Neuronal stem cell (in vitro differentiated cells): ENCODE measurements around the gene ITPR2.
A peak's percentile ranks its signal among the peaks of the same experiment; 100 is the strongest.

Experiments used
- DNase-seq: peaks from one replicate; pipeline ENCODE4 v3.0.0-alpha.2; 2013; ENCODE audit warnings: low spot score
- H2AFZ ChIP-seq: one replicate; pipeline ENCODE4 v1.6.1; 2013; ENCODE audit warnings: mild to moderate bottlenecking, low read length, inconsistent platforms
- H2AK5ac ChIP-seq: 2 replicates; pipeline ENCODE4 v1.6.1; 2013; ENCODE audit warnings: low read depth, mild to moderate bottlenecking, inconsistent platforms, low read length, moderate library complexity, mixed read lengths
- H2BK120ac ChIP-seq: 2 replicates; pipeline ENCODE4 v1.6.1; 2013; ENCODE audit warnings: low read depth, mild to moderate bottlenecking, inconsistent platforms, low read length, moderate library complexity, mixed read lengths
- H2BK12ac ChIP-seq: one replicate; pipeline ENCODE4 v1.6.1; 2013; ENCODE audit warnings: low read length, inconsistent platforms
- H2BK15ac ChIP-seq: 2 replicates; pipeline ENCODE4 v1.6.1; 2013; ENCODE audit warnings: mild to moderate bottlenecking, low read length, inconsistent platforms, mixed read lengths
- H2BK5ac ChIP-seq: one replicate; pipeline ENCODE4 v1.6.1; 2013; ENCODE audit warnings: inconsistent platforms, mild to moderate bottlenecking, low read length, moderate library complexity
- H3K14ac ChIP-seq: one replicate; pipeline ENCODE4 v1.6.1; 2013; ENCODE audit warnings: low read length, inconsistent platforms
- H3K18ac ChIP-seq: 2 replicates; pipeline ENCODE4 v1.6.1; 2013; ENCODE audit warnings: low read length, inconsistent platforms
- H3K23ac ChIP-seq: 2 replicates; pipeline ENCODE4 v1.6.1; 2013; ENCODE audit warnings: low read depth, mild to moderate bottlenecking, mixed read lengths, low read length, inconsistent platforms; ENCODE audit not compliant: poor library complexity
- H3K27ac ChIP-seq: replicated peaks from 3 replicates; pipeline ENCODE4 v1.5.1; 2013; ENCODE audit warnings: low read length, inconsistent platforms
- H3K27me3 ChIP-seq, 3 experiments: 2 replicates each; pipeline ENCODE4 v1.6.1; 2013; ENCODE audit warnings: low read length in 3 of 3, mild to moderate bottlenecking in 2 of 3, inconsistent platforms in 1 of 3, low read depth in 1 of 3, mixed read lengths in 1 of 3, moderate library complexity in 1 of 3; ENCODE audit not compliant: control insufficient read depth in 3 of 3, insufficient read depth in 3 of 3
- H3K36me3 ChIP-seq, 2 donors: replicated peaks in 1 of 2; 2 replicates each; pipeline ENCODE4 v1.6.1; 2013; ENCODE audit warnings: low read length in 2 of 2; ENCODE audit not compliant: control insufficient read depth in 2 of 2, insufficient read depth in 2 of 2
- H3K4ac ChIP-seq: 2 replicates; pipeline ENCODE4 v1.6.1; 2013; ENCODE audit warnings: inconsistent platforms, mild to moderate bottlenecking, low read length, moderate library complexity
- H3K4me1 ChIP-seq, 2 donors: 1 replicate in 1 of 2; 2 replicates in 1 of 2; pipeline ENCODE4 v1.6.1; 2013; ENCODE audit warnings: low read length in 2 of 2, low read depth in 1 of 2; ENCODE audit not compliant: control insufficient read depth in 2 of 2, insufficient read depth in 1 of 2
- H3K4me2 ChIP-seq: one replicate; pipeline ENCODE4 v1.6.1; 2013; ENCODE audit warnings: mild to moderate bottlenecking, low read length, inconsistent platforms; ENCODE audit not compliant: insufficient read depth, poor library complexity, severe bottlenecking
- H3K4me3 ChIP-seq, 2 donors: 2 replicates each; pipeline ENCODE4 v1.5.1; 2013; ENCODE audit warnings: low read length in 2 of 2, mild to moderate bottlenecking in 2 of 2, inconsistent platforms in 1 of 2, moderate library complexity in 1 of 2
- H3K79me1 ChIP-seq: one replicate; pipeline ENCODE4 v1.6.1; 2013; ENCODE audit warnings: low read depth, mild to moderate bottlenecking, inconsistent platforms, low read length, moderate library complexity
- H3K9ac ChIP-seq: one replicate; pipeline ENCODE4 v1.6.1; 2013; ENCODE audit warnings: mild to moderate bottlenecking, low read depth, low read length, inconsistent platforms; ENCODE audit not compliant: poor library complexity
- H3K9me3 ChIP-seq, 2 donors: replicated peaks in 1 of 2; 2 replicates each; pipeline versions ENCODE3 to v1.6.1; 2013; ENCODE audit warnings: low read length in 2 of 2, mild to moderate bottlenecking in 2 of 2, inconsistent platforms in 1 of 2, low read depth in 1 of 2, mixed read lengths in 1 of 2, moderate library complexity in 1 of 2; ENCODE audit not compliant: control insufficient read depth in 2 of 2, insufficient read depth in 1 of 2
- H4K8ac ChIP-seq: one replicate; pipeline ENCODE4 v1.6.1; 2013; ENCODE audit warnings: low read depth, mild to moderate bottlenecking, inconsistent platforms, low read length, moderate library complexity
- H4K91ac ChIP-seq: one replicate; pipeline ENCODE4 v1.6.1; 2013; ENCODE audit warnings: low read length, low read depth, mild to moderate bottlenecking, inconsistent platforms; ENCODE audit not compliant: poor library complexity
- WGBS, 2 donors: extraction: QIAGEN DNeasy Blood & Tissue Kit; methylation state at CpG; one replicate each; pipeline ENCODE4 v1.1.7; 2013; ENCODE audit warnings: missing lambda C conversion rate in 2 of 2, mixed read lengths in 1 of 2; ENCODE audit not compliant: insufficient read length in 2 of 2, insufficient replicate concordance in 1 of 2; ENCODE audit errors: extremely low coverage in 2 of 2; 5-methylcytosine and 5-hydroxymethylcytosine counted together

The ITPR2 gene

GRCh38 chr12:26341491-26341890, 491.5 kb downstream of the ITPR2 start:
- Histone ChIP-seq H3K23ac (no peak overlapping the region), H3K4me3 (no peak overlapping the region), H3K36me3 (no peaks in the 10 kb centered on the region), H3K14ac (no peak overlapping the region), H3K9me3 (no peaks in the 10 kb centered on the region), H3K27ac (no peak overlapping the region), H3K4me1 (peaks cover 5 to 39% of the 10 kb centered on the region in 2 donors), H2BK120ac (no peak overlapping the region), H4K8ac (no peak overlapping the region), H3K18ac (no peak overlapping the region), H2BK5ac (no peak overlapping the region), H3K4me2 (no peak overlapping the region), H2AFZ (peak overlapping the region; percentile 55), H3K9ac (no peak overlapping the region), H4K91ac (no peak overlapping the region), H3K79me1 (no peaks in the 10 kb centered on the region), H3K4ac (no peak overlapping the region), H2BK12ac (no peak overlapping the region), H3K27me3 (no peaks in the 10 kb centered on the region), H2BK15ac (no peak overlapping the region), H2AK5ac (no peak overlapping the region)
- DNase-seq, result no peak

DNA sequence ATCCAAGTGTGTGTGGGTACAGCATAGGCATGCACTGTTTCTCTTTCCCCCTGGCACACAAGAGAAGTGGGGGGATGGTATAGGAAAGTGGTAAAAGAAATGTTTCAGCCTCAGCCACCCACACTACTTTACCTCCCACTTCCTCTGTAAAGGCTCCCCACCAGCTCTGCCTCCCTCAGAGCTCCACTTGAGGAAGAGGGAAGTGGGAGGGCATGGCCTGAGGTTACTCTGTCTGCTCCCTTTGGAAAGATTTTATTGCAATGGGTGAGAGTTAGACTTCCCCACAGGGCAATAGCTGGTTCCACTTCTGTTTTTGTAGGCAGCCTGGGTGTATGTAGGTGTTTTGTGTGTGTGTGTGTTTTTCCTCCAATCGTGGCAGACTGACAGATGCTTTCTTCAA, 492.3 kb downstream of the ITPR2 start:
- Histone ChIP-seq H2BK120ac (no peak overlapping the region), H3K4me1 (peaks cover 5 to 39% of the 10 kb centered on the region in 2 donors), H2BK15ac (no peak overlapping the region), H3K9me3 (no peaks in the 10 kb centered on the region), H2AFZ (peak overlapping the region; percentile 91), H3K4ac (no peak overlapping the region), H2BK12ac (no peak overlapping the region), H3K18ac (no peak overlapping the region), H2AK5ac (no peak overlapping the region), H3K27me3 (no peaks in the 10 kb centered on the region), H3K4me2 (no peak overlapping the region), H3K4me3 (no peak overlapping the region), H3K9ac (no peak overlapping the region), H3K27ac (no peak overlapping the region), H4K91ac (no peak overlapping the region), H3K23ac (no peak overlapping the region), H3K36me3 (no peaks in the 10 kb centered on the region), H3K14ac (no peak overlapping the region), H2BK5ac (no peak overlapping the region), H4K8ac (no peak overlapping the region), H3K79me1 (no peaks in the 10 kb centered on the region)
- no peak for DNase-seq
- no CpG with 5 or more reads among the region's 1 CpG for WGBS, 2 donors

DNA sequence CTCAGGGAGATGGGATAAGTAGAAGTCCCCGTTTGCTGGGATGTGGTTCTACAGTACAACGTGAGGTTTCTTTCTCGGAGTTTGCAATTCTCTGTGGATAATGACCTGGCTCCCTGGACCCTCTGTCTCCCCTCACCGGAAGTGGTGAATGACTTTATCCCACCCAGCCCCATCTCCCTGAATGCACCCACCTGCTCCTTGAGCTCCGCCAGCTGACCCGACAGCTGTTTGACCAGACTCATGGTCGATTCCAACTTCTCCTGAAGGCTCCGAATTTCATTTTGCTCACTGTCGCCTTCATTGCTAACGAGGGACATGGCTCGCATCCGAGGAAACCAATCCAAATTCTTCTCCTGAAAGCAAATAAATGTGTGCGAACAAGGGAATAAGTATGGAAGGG, 493.0 kb downstream of the ITPR2 start:
- Histone ChIP-seq H3K4me1 (peaks cover 5 to 39% of the 10 kb centered on the region in 2 donors), H2BK12ac (no peak overlapping the region), H3K79me1 (no peaks in the 10 kb centered on the region), H2BK15ac (no peak overlapping the region), H3K4me2 (no peak overlapping the region), H3K27me3 (no peaks in the 10 kb centered on the region), H3K14ac (no peak overlapping the region), H2AK5ac (no peak overlapping the region), H3K36me3 (no peaks in the 10 kb centered on the region), H3K4ac (no peak overlapping the region), H3K4me3 (no peak overlapping the region), H3K27ac (no peak overlapping the region), H3K18ac (no peak overlapping the region), H2BK5ac (no peak overlapping the region), H3K9me3 (no peaks in the 10 kb centered on the region), H4K8ac (no peak overlapping the region), H2BK120ac (no peak overlapping the region), H3K23ac (no peak overlapping the region), H4K91ac (no peak overlapping the region), H2AFZ (peak overlapping the region; percentile 91), H3K9ac (no peak overlapping the region)
- WGBS, 2 donors, result no CpG with 5 or more reads among the region's 13 CpGs
- no peak for DNase-seq

DNA sequence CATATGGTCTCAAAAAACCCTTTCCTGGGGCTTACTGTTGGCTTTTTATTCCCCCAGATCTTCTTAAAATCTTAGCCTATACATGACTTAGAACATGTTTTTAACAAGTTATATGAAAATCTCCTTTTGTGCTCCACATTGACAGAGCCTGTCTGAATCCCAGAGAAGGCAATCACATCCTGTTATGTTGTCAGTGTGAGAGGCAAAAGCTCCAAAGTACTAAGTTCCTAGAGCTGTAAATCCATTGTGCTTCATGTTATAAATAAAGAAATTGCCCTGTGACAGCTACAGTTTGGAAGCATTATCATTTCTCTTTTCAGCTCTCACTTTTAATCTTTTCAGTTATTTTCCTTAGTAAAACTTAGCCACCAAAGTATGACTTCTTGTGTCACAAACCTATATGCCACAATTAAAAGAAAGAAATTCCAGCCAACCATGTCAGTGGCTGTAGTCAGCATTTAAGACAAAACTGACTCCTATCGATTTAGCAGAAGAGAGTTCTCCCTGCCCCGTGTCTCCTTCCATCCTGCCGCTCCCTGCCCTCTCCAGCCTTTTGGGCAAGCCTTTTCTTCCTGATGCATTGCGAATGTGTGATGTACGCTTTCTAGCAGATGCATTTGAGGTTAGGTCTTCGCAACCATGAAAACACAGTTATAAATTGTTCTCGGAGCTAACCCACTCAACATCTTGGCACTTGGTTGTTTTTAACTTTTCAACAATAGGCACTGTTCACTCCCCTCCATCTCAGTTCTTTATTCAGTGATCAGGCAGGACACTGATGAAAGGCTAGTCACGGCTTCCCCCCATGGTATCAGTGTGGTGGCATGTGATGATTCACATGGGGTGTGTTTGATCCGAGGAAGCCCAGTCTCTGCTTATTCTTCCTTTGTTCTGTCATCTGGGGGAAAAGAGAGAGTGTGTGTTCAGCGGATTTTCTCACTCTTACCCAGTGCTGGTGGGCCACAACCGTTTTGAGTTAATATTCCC, 494.1 kb downstream of the ITPR2 start:
- Histone ChIP-seq H3K36me3 (no peaks in the 10 kb centered on the region), H3K9ac (no peak overlapping the region), H4K91ac (no peak overlapping the region), H2AFZ (peak overlapping the region; percentile 91), H2BK15ac (no peak overlapping the region), H3K14ac (no peak overlapping the region), H3K27me3 (no peaks in the 10 kb centered on the region), H2BK5ac (no peak overlapping the region), H3K4me1 (peaks cover 5 to 39% of the 10 kb centered on the region in 2 donors), H3K9me3 (no peaks in the 10 kb centered on the region), H4K8ac (no peak overlapping the region), H3K23ac (no peak overlapping the region), H3K4ac (no peak overlapping the region), H3K4me3 (peak overlapping the region in 1 of 2 donors; percentile 19), H2BK12ac (no peak overlapping the region), H3K18ac (no peak overlapping the region), H3K4me2 (no peak overlapping the region), H3K27ac (no peak overlapping the region), H2AK5ac (no peak overlapping the region), H2BK120ac (no peak overlapping the region), H3K79me1 (no peaks in the 10 kb centered on the region)
- no peak for DNase-seq
- no CpG with 5 or more reads among the region's 11 CpGs for WGBS, 2 donors
